Measurements from ENCODE around the gene SYNE3.

The SYNE3 gene

GRCh38 chr14:95547626-95548327 is 31.3 kb upstream of the SYNE3 start:
- H3K4me3 ChIP-seq (ENCODE audit: low read depth, low read length): no peak overlapping the region
- TF ChIP-seq CTCF (IDR thresholded peaks at IDR 0.05; ENCODE audit: borderline replicate concordance, insufficient read depth, low read depth, low read length): no peak

- TF ChIP-seq CTCF (IDR thresholded peaks at IDR 0.05; ENCODE audit: borderline replicate concordance, insufficient read depth, low read depth, low read length): no peak
- H3K4me3 ChIP-seq (ENCODE audit: low read depth, low read length): no peak overlapping the region
Observed at GRCh38 chr14:95547272-95547625, 30.8 kb upstream of the SYNE3 start.

GRCh38 chr14:95545515-95546168 is 29.2 kb upstream of the SYNE3 start:
- TF ChIP-seq CTCF (IDR thresholded peaks at IDR 0.05; ENCODE audit: borderline replicate concordance, insufficient read depth, low read depth, low read length): no peak
- no peak overlapping the region for H3K4me3 ChIP-seq (ENCODE audit: low read depth, low read length)

- TF ChIP-seq CTCF (IDR thresholded peaks at IDR 0.05; ENCODE audit: borderline replicate concordance, insufficient read depth, low read depth, low read length): no peak
- H3K4me3 ChIP-seq (ENCODE audit: low read depth, low read length): no peak overlapping the region
Observed at GRCh38 chr14:95544588-95544987, 28.1 kb upstream of the SYNE3 start.

- no peak for TF ChIP-seq CTCF (IDR thresholded peaks at IDR 0.05; ENCODE audit: borderline replicate concordance, insufficient read depth, low read depth, low read length)
- no peak overlapping the region for H3K4me3 ChIP-seq (ENCODE audit: low read depth, low read length)
Observed at GRCh38 chr14:95543021-95543420, 26.6 kb upstream of the SYNE3 start.

- H3K4me3 ChIP-seq (ENCODE audit: low read depth, low read length): no peak overlapping the region
- no peak for TF ChIP-seq CTCF (IDR thresholded peaks at IDR 0.05; ENCODE audit: borderline replicate concordance, insufficient read depth, low read depth, low read length)
Observed at GRCh38 chr14:95541932-95542930, 25.8 kb upstream of the SYNE3 start.

All from GM12875 (cell line).